MG63 (cell line): ENCODE results near the gene DSE. TPM values are rescaled to one million over a fixed set of nuclear protein-coding genes. Genes with fewer than 3 reads are reported as not detected.
A peak's percentile ranks its signal among the peaks of the same experiment; 100 is the strongest.
"Not testable (repeated sequence)": the region's sequence is repeated elsewhere in the genome, so short reads cannot be mapped to it uniquely, and the experiment has no call there.

Experiments used
- DNase-seq: peaks from one replicate; pipeline ENCODE4 v3.0.0-alpha.2; 2020
- H3K27me3 ChIP-seq: fragments of 250-450 bp; sonication (Bioruptor Pico); 2 replicates; pipeline ENCODE4 v1.5.1; 2020; ENCODE audit warnings: mild to moderate bottlenecking, moderate library complexity
- H3K36me3 ChIP-seq: fragments of 250-450 bp; sonication (Bioruptor Pico); 2 replicates; pipeline ENCODE4 v1.5.1; 2020; ENCODE audit warnings: mild to moderate bottlenecking, moderate library complexity
- H3K4me3 ChIP-seq: fragments of 250-450 bp; sonication (Bioruptor Pico); 2 replicates; pipeline ENCODE4 v1.5.1; 2020; ENCODE audit warnings: mild to moderate bottlenecking, moderate library complexity
- H3K9me3 ChIP-seq: fragments of 250-450 bp; sonication (Bioruptor Pico); 2 replicates; pipeline ENCODE4 v1.5.1; 2020; ENCODE audit warnings: mild to moderate bottlenecking, moderate library complexity
- total RNA-seq: library from RNA; depleted of rRNA; stranded (reverse); fragments of >200 nt; shearing (Covaris generic); gene quantifications from 2 replicates; pipeline ENCODE4 v1.2.3, GENCODE V29; 2014; ENCODE audit warnings: low replicate concordance; rRNA removed

Gene DSE
- total RNA-seq, result 5.4 and 6.4 TPM in 2 replicates

GRCh38 chr6:116370760-116371119 lies at the start of gene DSE:
Gene DSE (plus strand): TSS chr6:116370947. CDS start chr6:116399251, 28,304 bp downstream.
- DNase-seq, result peak; percentile 73
- H3K9me3 ChIP-seq, result no peaks in the 10 kb centered on the region
- H3K36me3 ChIP-seq, result no peaks in the 10 kb centered on the region
- H3K4me3 ChIP-seq, result peak within 1 kb of the TSS; percentile 59
- no peaks in the 10 kb centered on the region for H3K27me3 ChIP-seq

GRCh38 chr6:116321933-116322332 lies 48.8 kb upstream of the DSE start:
- not testable (repeated sequence) for H3K27me3 ChIP-seq, H3K4me3 ChIP-seq, H3K9me3 ChIP-seq, H3K36me3 ChIP-seq, DNase-seq

GRCh38 chr6:116323863-116324262 lies 46.9 kb upstream of the DSE start:
- H3K36me3 ChIP-seq, result no peaks in the 10 kb centered on the region
- no peak overlapping the region for H3K4me3 ChIP-seq
- no peaks in the 10 kb centered on the region for H3K27me3 ChIP-seq
- H3K9me3 ChIP-seq, result no peaks in the 10 kb centered on the region
- no peak for DNase-seq

- not testable (repeated sequence) for H3K36me3 ChIP-seq, H3K27me3 ChIP-seq, H3K9me3 ChIP-seq, H3K4me3 ChIP-seq, DNase-seq
Observed at GRCh38 chr6:116325634-116326132, 45.1 kb upstream of the DSE start.

GRCh38 chr6:116326181-116326671 lies 44.5 kb upstream of the DSE start:
- DNase-seq, result no peak
- Histone ChIP-seq H3K4me3 (no peak overlapping the region), H3K36me3 (no peaks in the 10 kb centered on the region)

GRCh38 chr6:116326996-116327395 lies 43.8 kb upstream of the DSE start:
- no peak for DNase-seq
- Histone ChIP-seq H3K36me3 (no peaks in the 10 kb centered on the region), H3K4me3 (no peak overlapping the region), H3K9me3 (no peaks in the 10 kb centered on the region), H3K27me3 (no peaks in the 10 kb centered on the region)

More at GRCh38 chr6:116326181-116326671, 44.5 kb upstream of the DSE start:
- no peaks in the 10 kb centered on the region for H3K9me3 ChIP-seq
- H3K27me3 ChIP-seq, result no peaks in the 10 kb centered on the region

GRCh38 chr6:116327803-116328527 lies 42.8 kb upstream of the DSE start:
- Histone ChIP-seq H3K4me3 (no peak overlapping the region), H3K36me3 (no peaks in the 10 kb centered on the region), H3K27me3 (no peaks in the 10 kb centered on the region), H3K9me3 (no peaks in the 10 kb centered on the region)
- no peak for DNase-seq

GRCh38 chr6:116328528-116328903 lies 42.2 kb upstream of the DSE start:
- H3K9me3 ChIP-seq, result no peaks in the 10 kb centered on the region
- H3K36me3 ChIP-seq, result no peaks in the 10 kb centered on the region
- no peaks in the 10 kb centered on the region for H3K27me3 ChIP-seq
- no peak for DNase-seq
- no peak overlapping the region for H3K4me3 ChIP-seq

- no peak for DNase-seq
- no peaks in the 10 kb centered on the region for H3K36me3 ChIP-seq
- no peaks in the 10 kb centered on the region; the same call in 1 of the 2 replicates for H3K9me3 ChIP-seq
- H3K27me3 ChIP-seq, result no peaks in the 10 kb centered on the region
- no peak overlapping the region for H3K4me3 ChIP-seq
Observed at GRCh38 chr6:116329156-116329555, 41.6 kb upstream of the DSE start.

- Histone ChIP-seq H3K4me3 (no peak overlapping the region), H3K27me3 (no peaks in the 10 kb centered on the region), H3K36me3 (no peaks in the 10 kb centered on the region), H3K9me3 (no peaks in the 10 kb centered on the region; the same call in 1 of the 2 replicates)
- DNase-seq, result no peak
Observed at GRCh38 chr6:116330511-116330910, 40.2 kb upstream of the DSE start.

GRCh38 chr6:116332096-116332495 lies 38.7 kb upstream of the DSE start:
- no peaks in the 10 kb centered on the region for H3K27me3 ChIP-seq
- DNase-seq, result no peak
- no peaks in the 10 kb centered on the region for H3K36me3 ChIP-seq
- H3K9me3 ChIP-seq, result no peaks in the 10 kb centered on the region; the same call in 1 of the 2 replicates
- no peak overlapping the region for H3K4me3 ChIP-seq

- not testable (repeated sequence) for H3K27me3 ChIP-seq, H3K9me3 ChIP-seq, DNase-seq, H3K36me3 ChIP-seq, H3K4me3 ChIP-seq
Observed at GRCh38 chr6:116334638-116335409, 35.9 kb upstream of the DSE start.

- no peaks in the 10 kb centered on the region; the same call in 1 of the 2 replicates for H3K9me3 ChIP-seq
- no peak for DNase-seq
- H3K36me3 ChIP-seq, result no peaks in the 10 kb centered on the region
Observed at GRCh38 chr6:116335612-116336215, 35.0 kb upstream of the DSE start.

GRCh38 chr6:116338943-116339342 lies 31.8 kb upstream of the DSE start:
- no peaks in the 10 kb centered on the region for H3K36me3 ChIP-seq
- H3K4me3 ChIP-seq, result no peak overlapping the region
- H3K27me3 ChIP-seq, result no peaks in the 10 kb centered on the region
- no peak for DNase-seq
- H3K9me3 ChIP-seq, result no peaks in the 10 kb centered on the region; the same call in 1 of the 2 replicates

More at GRCh38 chr6:116335612-116336215, 35.0 kb upstream of the DSE start:
- Histone ChIP-seq H3K4me3 (no peak overlapping the region), H3K27me3 (no peaks in the 10 kb centered on the region)

- not testable (repeated sequence) for H3K9me3 ChIP-seq, DNase-seq, H3K27me3 ChIP-seq, H3K4me3 ChIP-seq, H3K36me3 ChIP-seq
Observed at GRCh38 chr6:116340625-116341024, 30.1 kb upstream of the DSE start.

GRCh38 chr6:116349216-116349615 lies 21.5 kb upstream of the DSE start:
- no peak overlapping the region for H3K4me3 ChIP-seq
- no peaks in the 10 kb centered on the region for H3K9me3 ChIP-seq
- H3K27me3 ChIP-seq, result no peaks in the 10 kb centered on the region
- H3K36me3 ChIP-seq, result no peaks in the 10 kb centered on the region
- no peak for DNase-seq

GRCh38 chr6:116351101-116351500 lies 19.6 kb upstream of the DSE start:
- no peak overlapping the region for H3K4me3 ChIP-seq
- no peaks in the 10 kb centered on the region for H3K27me3 ChIP-seq
- H3K36me3 ChIP-seq, result no peaks in the 10 kb centered on the region
- no peak for DNase-seq
- no peaks in the 10 kb centered on the region for H3K9me3 ChIP-seq
